Measurements from ENCODE around the gene ONECUT3.
A peak's percentile ranks its signal among the peaks of the same experiment; 100 is the strongest.

Gene ONECUT3

DNA sequence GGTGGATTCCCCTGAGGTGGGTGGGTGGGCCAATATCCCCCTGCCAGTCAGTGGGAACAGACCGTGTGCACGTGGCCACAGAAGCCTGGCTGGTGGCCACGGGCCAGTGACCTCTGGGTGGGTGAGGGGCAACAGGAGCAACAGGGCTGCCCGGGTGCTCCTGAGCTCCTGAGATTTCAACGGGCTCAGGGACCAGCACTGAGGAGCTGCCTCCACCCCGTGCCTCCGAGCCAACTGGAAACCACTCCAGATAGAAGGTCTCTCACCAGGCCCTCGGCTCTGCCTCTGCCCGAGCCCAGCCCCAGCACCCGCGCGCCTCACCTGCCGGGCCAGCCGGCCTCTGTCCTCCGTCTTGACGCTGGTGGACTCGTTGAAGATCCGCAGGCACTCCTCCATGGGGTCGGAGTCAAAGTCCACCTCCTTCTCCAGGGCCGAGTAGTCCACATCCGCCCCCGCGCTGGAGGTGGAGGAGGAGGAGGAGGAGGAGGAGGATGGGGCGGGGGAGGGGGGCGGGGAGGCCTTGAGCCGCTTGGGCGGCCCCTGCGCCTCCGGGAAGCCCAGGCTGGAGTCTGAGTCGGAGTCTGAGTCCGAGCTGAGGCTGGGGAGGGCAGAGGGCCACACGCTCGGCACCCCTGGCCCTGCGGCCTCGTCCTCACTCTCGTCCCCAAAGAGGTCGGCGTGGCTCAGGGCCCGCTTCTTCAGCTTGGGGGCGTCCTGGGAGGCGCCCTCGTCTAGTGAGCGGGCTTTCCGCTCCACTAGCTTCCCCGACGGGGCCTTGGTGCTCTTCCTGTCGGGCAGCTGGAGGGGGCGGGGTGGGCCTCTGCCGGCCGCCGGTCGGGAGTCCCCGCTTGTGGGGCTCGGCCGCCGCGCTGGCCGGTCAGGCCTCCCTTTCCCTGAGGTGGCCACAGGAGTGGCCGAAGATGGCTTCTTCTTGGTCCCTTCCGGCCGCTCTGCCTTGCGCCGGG, 73.5 kb downstream of the ONECUT3 start (continued):
- TF ChIP-seq ZNF510 (tag by site-specific recombination; IDR thresholded peaks at IDR 0.05; ENCODE audit: insufficient replicate concordance): no peak
- no peak for TF ChIP-seq ZNF626 (tag by site-specific recombination; IDR thresholded peaks at IDR 0.05)
- TF ChIP-seq, protein P1, sequence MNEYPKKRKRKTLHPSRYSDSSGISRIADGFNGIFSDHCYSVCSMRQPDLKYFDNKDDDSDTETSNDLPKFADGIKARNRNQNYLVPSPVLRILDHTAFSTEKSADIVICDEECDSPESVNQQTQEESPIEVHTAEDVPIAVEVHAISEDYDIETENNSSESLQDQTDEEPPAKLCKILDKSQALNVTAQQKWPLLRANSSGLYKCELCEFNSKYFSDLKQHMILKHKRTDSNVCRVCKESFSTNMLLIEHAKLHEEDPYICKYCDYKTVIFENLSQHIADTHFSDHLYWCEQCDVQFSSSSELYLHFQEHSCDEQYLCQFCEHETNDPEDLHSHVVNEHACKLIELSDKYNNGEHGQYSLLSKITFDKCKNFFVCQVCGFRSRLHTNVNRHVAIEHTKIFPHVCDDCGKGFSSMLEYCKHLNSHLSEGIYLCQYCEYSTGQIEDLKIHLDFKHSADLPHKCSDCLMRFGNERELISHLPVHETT (tag by site-specific recombination; IDR thresholded peaks at IDR 0.05): no peak
- no peak for TF ChIP-seq ZNF792 (tag by site-specific recombination; IDR thresholded peaks at IDR 0.05)
- TF ChIP-seq BCL11A (tag by site-specific recombination; IDR thresholded peaks at IDR 0.05; ENCODE audit: low read depth): no peak
- TF ChIP-seq ZNF23 (tag by site-specific recombination; IDR thresholded peaks at IDR 0.05; ENCODE audit: borderline replicate concordance): no peak
- no peak for TF ChIP-seq ZFP3 (tag by site-specific recombination; IDR thresholded peaks at IDR 0.05; ENCODE audit: low read depth)
- no peak for TF ChIP-seq GLI4 (tag by site-specific recombination; IDR thresholded peaks at IDR 0.05)
- no peak for TF ChIP-seq ZNF10 (tag by site-specific recombination; IDR thresholded peaks at IDR 0.05)
- TF ChIP-seq ZNF596 (tag by site-specific recombination; IDR thresholded peaks at IDR 0.05): no peak
- TF ChIP-seq, protein P2, sequence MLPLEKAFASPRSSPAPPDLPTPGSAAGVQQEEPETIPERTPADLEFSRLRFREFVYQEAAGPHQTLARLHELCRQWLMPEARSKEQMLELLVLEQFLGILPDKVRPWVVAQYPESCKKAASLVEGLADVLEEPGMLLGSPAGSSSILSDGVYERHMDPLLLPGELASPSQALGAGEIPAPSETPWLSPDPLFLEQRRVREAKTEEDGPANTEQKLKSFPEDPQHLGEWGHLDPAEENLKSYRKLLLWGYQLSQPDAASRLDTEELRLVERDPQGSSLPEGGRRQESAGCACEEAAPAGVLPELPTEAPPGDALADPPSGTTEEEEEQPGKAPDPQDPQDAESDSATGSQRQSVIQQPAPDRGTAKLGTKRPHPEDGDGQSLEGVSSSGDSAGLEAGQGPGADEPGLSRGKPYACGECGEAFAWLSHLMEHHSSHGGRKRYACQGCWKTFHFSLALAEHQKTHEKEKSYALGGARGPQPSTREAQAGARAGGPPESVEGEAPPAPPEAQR (tag by site-specific recombination; IDR thresholded peaks at IDR 0.05): no peak
- no peak for TF ChIP-seq SP7 (tag by site-specific recombination; IDR thresholded peaks at IDR 0.05)
- TF ChIP-seq, protein P3, sequence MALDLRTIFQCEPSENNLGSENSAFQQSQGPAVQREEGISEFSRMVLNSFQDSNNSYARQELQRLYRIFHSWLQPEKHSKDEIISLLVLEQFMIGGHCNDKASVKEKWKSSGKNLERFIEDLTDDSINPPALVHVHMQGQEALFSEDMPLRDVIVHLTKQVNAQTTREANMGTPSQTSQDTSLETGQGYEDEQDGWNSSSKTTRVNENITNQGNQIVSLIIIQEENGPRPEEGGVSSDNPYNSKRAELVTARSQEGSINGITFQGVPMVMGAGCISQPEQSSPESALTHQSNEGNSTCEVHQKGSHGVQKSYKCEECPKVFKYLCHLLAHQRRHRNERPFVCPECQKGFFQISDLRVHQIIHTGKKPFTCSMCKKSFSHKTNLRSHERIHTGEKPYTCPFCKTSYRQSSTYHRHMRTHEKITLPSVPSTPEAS (tag by site-specific recombination; IDR thresholded peaks at IDR 0.05): no peak
- TF ChIP-seq, protein P4, sequence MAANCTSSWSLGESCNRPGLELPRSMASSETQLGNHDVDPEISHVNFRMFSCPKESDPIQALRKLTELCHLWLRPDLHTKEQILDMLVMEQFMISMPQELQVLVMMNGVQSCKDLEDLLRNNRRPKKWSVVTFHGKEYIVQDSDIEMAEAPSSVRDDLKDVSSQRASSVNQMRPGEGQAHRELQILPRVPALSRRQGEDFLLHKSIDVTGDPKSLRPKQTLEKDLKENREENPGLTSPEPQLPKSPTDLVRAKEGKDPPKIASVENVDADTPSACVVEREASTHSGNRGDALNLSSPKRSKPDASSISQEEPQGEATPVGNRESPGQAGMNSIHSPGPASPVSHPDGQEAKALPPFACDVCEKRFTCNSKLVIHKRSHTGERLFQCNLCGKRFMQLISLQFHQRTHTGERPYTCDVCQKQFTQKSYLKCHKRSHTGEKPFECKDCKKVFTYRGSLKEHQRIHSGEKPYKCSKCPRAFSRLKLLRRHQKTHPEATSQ (tag by site-specific recombination; IDR thresholded peaks at IDR 0.05): no peak
- TF ChIP-seq, protein P5, sequence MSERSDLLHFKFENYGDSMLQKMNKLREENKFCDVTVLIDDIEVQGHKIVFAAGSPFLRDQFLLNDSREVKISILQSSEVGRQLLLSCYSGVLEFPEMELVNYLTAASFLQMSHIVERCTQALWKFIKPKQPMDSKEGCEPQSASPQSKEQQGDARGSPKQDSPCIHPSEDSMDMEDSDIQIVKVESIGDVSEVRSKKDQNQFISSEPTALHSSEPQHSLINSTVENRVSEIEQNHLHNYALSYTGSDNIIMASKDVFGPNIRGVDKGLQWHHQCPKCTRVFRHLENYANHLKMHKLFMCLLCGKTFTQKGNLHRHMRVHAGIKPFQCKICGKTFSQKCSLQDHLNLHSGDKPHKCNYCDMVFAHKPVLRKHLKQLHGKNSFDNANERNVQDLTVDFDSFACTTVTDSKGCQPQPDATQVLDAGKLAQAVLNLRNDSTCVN (tag by site-specific recombination; optimal IDR thresholded peaks at IDR 0.05): peak; percentile 6
- TF ChIP-seq ZNF670 (tag by site-specific recombination; IDR thresholded peaks at IDR 0.05; ENCODE audit: low read depth): no peak
- no peak for TF ChIP-seq FEZF1 (tag by site-specific recombination; IDR thresholded peaks at IDR 0.05)
- TF ChIP-seq ZNF610 (tag by site-specific recombination; IDR thresholded peaks at IDR 0.05; ENCODE audit: borderline replicate concordance): no peak
- peak; percentile 45; the same call in 1 of the 2 replicates for TF ChIP-seq ZNF394 (tag by site-specific recombination; IDR thresholded peaks at IDR 0.05; ENCODE audit: borderline replicate concordance)
- TF ChIP-seq, protein P6, sequence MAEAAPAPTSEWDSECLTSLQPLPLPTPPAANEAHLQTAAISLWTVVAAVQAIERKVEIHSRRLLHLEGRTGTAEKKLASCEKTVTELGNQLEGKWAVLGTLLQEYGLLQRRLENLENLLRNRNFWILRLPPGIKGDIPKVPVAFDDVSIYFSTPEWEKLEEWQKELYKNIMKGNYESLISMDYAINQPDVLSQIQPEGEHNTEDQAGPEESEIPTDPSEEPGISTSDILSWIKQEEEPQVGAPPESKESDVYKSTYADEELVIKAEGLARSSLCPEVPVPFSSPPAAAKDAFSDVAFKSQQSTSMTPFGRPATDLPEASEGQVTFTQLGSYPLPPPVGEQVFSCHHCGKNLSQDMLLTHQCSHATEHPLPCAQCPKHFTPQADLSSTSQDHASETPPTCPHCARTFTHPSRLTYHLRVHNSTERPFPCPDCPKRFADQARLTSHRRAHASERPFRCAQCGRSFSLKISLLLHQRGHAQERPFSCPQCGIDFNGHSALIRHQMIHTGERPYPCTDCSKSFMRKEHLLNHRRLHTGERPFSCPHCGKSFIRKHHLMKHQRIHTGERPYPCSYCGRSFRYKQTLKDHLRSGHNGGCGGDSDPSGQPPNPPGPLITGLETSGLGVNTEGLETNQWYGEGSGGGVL (tag by site-specific recombination; IDR thresholded peaks at IDR 0.05): peak; percentile 5; the same call in 1 of the 2 replicates
- TF ChIP-seq, protein P7, sequence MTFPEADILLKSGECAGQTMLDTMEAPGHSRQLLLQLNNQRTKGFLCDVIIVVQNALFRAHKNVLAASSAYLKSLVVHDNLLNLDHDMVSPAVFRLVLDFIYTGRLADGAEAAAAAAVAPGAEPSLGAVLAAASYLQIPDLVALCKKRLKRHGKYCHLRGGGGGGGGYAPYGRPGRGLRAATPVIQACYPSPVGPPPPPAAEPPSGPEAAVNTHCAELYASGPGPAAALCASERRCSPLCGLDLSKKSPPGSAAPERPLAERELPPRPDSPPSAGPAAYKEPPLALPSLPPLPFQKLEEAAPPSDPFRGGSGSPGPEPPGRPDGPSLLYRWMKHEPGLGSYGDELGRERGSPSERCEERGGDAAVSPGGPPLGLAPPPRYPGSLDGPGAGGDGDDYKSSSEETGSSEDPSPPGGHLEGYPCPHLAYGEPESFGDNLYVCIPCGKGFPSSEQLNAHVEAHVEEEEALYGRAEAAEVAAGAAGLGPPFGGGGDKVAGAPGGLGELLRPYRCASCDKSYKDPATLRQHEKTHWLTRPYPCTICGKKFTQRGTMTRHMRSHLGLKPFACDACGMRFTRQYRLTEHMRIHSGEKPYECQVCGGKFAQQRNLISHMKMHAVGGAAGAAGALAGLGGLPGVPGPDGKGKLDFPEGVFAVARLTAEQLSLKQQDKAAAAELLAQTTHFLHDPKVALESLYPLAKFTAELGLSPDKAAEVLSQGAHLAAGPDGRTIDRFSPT (tag by site-specific recombination; IDR thresholded peaks at IDR 0.05): peak; percentile 51; the same call in 1 of the 2 replicates
- no peak for TF ChIP-seq ZNF157 (tag by site-specific recombination; IDR thresholded peaks at IDR 0.05)
- TF ChIP-seq ZNF37A (tag by site-specific recombination; IDR thresholded peaks at IDR 0.05): no peak
- TF ChIP-seq ZNF16 (tag by site-specific recombination; IDR thresholded peaks at IDR 0.05; ENCODE audit: low read depth): no peak
- no peak for TF ChIP-seq ZNF274 (IDR thresholded peaks at IDR 0.05; ENCODE audit: low read length)
- no peak for TF ChIP-seq ZNF274 (tag by site-specific recombination; IDR thresholded peaks at IDR 0.05; ENCODE audit: borderline replicate concordance)
- no peak for TF ChIP-seq HOXD13 (CRISPR knock-in tag; IDR thresholded peaks at IDR 0.05; ENCODE audit: borderline replicate concordance)
- TF ChIP-seq ZFHX2 (tag by site-specific recombination; conservative IDR thresholded peaks at IDR 0.05): peak; percentile 32; the same call in 1 of the 2 replicates

Measured in HEK293 (cell line).